Glomerular visceral epithelial cell (primary cell): ENCODE data around the gene MLLT1.
A peak's percentile ranks its signal among the peaks of the same experiment; 100 is the strongest.

Experiments
- DNase-seq: peaks from one replicate; pipeline ENCODE4 v3.0.0-alpha.2; 2016; ENCODE audit errors: extremely low spot score

Gene MLLT1

GRCh38 chr19:6221878-6222746 lies 57.7 kb downstream of the MLLT1 start:
- DNase-seq = no peak

- DNase-seq = no peak
These were observed 58.4 kb downstream of the MLLT1 start for GRCh38 chr19:6221220-6221877.

- DNase-seq = no peak
These were observed 59.2 kb downstream of the MLLT1 start for GRCh38 chr19:6220385-6221191.

GRCh38 chr19:6219586-6220290 lies 60.0 kb downstream of the MLLT1 start:
- DNase-seq = no peak

GRCh38 chr19:6219147-6219525 lies 60.6 kb downstream of the MLLT1 start:
- DNase-seq = no peak

- peak; percentile 77 for DNase-seq
These were observed 61.2 kb downstream of the MLLT1 start for GRCh38 chr19:6218491-6219146.

GRCh38 chr19:6217752-6218334 lies 61.9 kb downstream of the MLLT1 start:
- DNase-seq = no peak

- no peak for DNase-seq
These were observed 62.6 kb downstream of the MLLT1 start for GRCh38 chr19:6216996-6217751.

- DNase-seq = no peak
These were observed 63.4 kb downstream of the MLLT1 start for GRCh38 chr19:6216236-6216995.

- DNase-seq = no peak
These were observed 64.0 kb downstream of the MLLT1 start for GRCh38 chr19:6215701-6216235.

- no peak for DNase-seq
These were observed 64.8 kb downstream of the MLLT1 start for GRCh38 chr19:6214881-6215541.

- DNase-seq = no peak
These were observed 65.8 kb downstream of the MLLT1 start for GRCh38 chr19:6213696-6214641.

- DNase-seq = no peak
These were observed 66.5 kb downstream of the MLLT1 start for GRCh38 chr19:6213266-6213595.

GRCh38 chr19:6212403-6213265 lies 67.1 kb downstream of the MLLT1 start:
- no peak for DNase-seq

GRCh38 chr19:6211632-6212402 lies 68.0 kb downstream of the MLLT1 start:
- DNase-seq = no peak
